ENCODE measurements around the gene PTGIR. TPM values are rescaled to one million over a fixed set of nuclear protein-coding genes. Genes with fewer than 3 reads are reported as not detected.
A peak's percentile ranks its signal among the peaks of the same experiment; 100 is the strongest.

PTGIR gene
- total RNA-seq, 4 donors from 2014 or later: 0.57 to 3.0 (median 1.1) TPM; not detected in 1

GRCh38 chr19:46609511-46610412, 15.1 kb downstream of the PTGIR start:
- H3K9me3 ChIP-seq: no peaks in the 10 kb centered on the region
- H3K36me3 ChIP-seq: peaks cover 40 to 61% (median 43%) of the 10 kb centered on the region in 3 donors
- H3K27ac ChIP-seq: no peak overlapping the region
- TF ChIP-seq, protein P1, sequence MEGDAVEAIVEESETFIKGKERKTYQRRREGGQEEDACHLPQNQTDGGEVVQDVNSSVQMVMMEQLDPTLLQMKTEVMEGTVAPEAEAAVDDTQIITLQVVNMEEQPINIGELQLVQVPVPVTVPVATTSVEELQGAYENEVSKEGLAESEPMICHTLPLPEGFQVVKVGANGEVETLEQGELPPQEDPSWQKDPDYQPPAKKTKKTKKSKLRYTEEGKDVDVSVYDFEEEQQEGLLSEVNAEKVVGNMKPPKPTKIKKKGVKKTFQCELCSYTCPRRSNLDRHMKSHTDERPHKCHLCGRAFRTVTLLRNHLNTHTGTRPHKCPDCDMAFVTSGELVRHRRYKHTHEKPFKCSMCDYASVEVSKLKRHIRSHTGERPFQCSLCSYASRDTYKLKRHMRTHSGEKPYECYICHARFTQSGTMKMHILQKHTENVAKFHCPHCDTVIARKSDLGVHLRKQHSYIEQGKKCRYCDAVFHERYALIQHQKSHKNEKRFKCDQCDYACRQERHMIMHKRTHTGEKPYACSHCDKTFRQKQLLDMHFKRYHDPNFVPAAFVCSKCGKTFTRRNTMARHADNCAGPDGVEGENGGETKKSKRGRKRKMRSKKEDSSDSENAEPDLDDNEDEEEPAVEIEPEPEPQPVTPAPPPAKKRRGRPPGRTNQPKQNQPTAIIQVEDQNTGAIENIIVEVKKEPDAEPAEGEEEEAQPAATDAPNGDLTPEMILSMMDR (IDR thresholded peaks at IDR 0.05): no peak
- no peak for TF ChIP-seq POLR2A (IDR thresholded peaks at IDR 0.05)
- no peaks in the 10 kb centered on the region for H3K27me3 ChIP-seq
- intact Hi-C loops (cut with DNase I): no loop called here
- DNase-seq: no peak
- peaks cover 0 to 57% (median 15%) of the 10 kb centered on the region in 3 donors for H3K4me1 ChIP-seq
- WGBS, 2 donors: 83 to 87% methylated on average over 22 to 30 of the region's 30 CpGs
- no peak overlapping the region for H3K4me3 ChIP-seq

GRCh38 chr19:46608581-46609345, 16.1 kb downstream of the PTGIR start:
- intact Hi-C loops (cut with DNase I): no loop called here
- peaks cover 1 to 57% (median 22%) of the 10 kb centered on the region in 3 donors for H3K4me1 ChIP-seq
- no peaks in the 10 kb centered on the region for H3K9me3 ChIP-seq
- H3K27me3 ChIP-seq: no peaks in the 10 kb centered on the region
- no peak for DNase-seq
- H3K36me3 ChIP-seq: peaks cover 40 to 63% (median 43%) of the 10 kb centered on the region in 3 donors
- 86 to 90% methylated on average over 17 to 22 of the region's 27 CpGs for WGBS, 2 donors
- H3K4me3 ChIP-seq: no peak overlapping the region
- no peak overlapping the region for H3K27ac ChIP-seq
- no peak for TF ChIP-seq POLR2A (IDR thresholded peaks at IDR 0.05)
- TF ChIP-seq, protein P1 (IDR thresholded peaks at IDR 0.05): no peak

DNA sequence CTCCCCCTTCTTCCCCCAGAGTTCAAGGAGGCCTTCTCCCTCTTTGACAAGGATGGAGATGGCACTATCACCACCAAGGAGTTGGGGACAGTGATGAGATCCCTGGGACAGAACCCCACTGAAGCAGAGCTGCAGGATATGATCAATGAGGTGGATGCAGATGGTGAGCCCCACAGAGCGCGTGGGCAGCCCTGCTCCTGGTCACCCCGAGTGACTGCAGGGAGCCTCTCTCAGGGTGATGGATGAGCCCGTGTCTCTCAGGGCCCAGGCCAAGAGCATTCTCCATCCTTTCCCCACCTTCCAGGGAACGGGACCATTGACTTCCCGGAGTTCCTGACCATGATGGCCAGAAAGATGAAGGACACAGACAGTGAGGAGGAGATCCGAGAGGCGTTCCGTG, 16.7 kb downstream of the PTGIR start:
- intact Hi-C loops (cut with DNase I): no loop called here
- TF ChIP-seq POLR2A (IDR thresholded peaks at IDR 0.05): no peak
- TF ChIP-seq, protein P1 (IDR thresholded peaks at IDR 0.05): no peak
- Histone ChIP-seq H3K27me3 (no peaks in the 10 kb centered on the region), H3K4me3 (no peak overlapping the region), H3K27ac (no peak overlapping the region), H3K36me3 (peaks cover 40 to 63% (median 43%) of the 10 kb centered on the region in 3 donors), H3K9me3 (no peaks in the 10 kb centered on the region), H3K4me1 (peaks cover 7 to 60% (median 28%) of the 10 kb centered on the region in 3 donors)
- DNase-seq: no peak
- 80 to 100% methylated on average over 1 to 2 of the region's 9 CpGs for WGBS, 2 donors

DNA sequence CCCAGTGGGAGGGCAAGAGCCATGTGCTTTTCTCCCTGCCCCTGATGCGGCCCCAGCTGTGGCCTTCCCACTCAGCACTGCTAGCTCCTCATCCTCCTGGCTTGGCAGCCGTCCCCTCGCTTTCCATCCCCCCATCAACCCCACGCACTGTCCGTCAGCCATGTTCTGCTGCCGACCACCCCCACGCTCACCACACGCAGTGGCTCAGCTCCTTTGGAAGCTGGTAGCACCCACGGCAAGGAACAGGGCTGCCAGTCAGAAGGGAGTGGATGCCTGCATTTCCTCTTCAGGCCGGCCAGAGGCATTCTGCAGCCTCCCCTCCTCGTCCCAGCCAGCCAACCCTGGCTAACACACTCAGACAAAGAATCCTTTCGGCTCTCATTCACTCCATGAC, 17.4 kb downstream of the PTGIR start:
- no peak overlapping the region for H3K4me3 ChIP-seq
- intact Hi-C loops (cut with DNase I): no loop called here
- no peak for DNase-seq
- peaks cover 14 to 66% (median 36%) of the 10 kb centered on the region in 3 donors for H3K4me1 ChIP-seq
- TF ChIP-seq POLR2A (IDR thresholded peaks at IDR 0.05): no peak
- WGBS, 2 donors: 89 to 90% methylated on average over 7 to 12 of the region's 12 CpGs
- H3K9me3 ChIP-seq: no peaks in the 10 kb centered on the region
- H3K27me3 ChIP-seq: no peaks in the 10 kb centered on the region
- H3K27ac ChIP-seq: no peak overlapping the region
- H3K36me3 ChIP-seq: peaks cover 40 to 63% (median 43%) of the 10 kb centered on the region in 3 donors

DNA sequence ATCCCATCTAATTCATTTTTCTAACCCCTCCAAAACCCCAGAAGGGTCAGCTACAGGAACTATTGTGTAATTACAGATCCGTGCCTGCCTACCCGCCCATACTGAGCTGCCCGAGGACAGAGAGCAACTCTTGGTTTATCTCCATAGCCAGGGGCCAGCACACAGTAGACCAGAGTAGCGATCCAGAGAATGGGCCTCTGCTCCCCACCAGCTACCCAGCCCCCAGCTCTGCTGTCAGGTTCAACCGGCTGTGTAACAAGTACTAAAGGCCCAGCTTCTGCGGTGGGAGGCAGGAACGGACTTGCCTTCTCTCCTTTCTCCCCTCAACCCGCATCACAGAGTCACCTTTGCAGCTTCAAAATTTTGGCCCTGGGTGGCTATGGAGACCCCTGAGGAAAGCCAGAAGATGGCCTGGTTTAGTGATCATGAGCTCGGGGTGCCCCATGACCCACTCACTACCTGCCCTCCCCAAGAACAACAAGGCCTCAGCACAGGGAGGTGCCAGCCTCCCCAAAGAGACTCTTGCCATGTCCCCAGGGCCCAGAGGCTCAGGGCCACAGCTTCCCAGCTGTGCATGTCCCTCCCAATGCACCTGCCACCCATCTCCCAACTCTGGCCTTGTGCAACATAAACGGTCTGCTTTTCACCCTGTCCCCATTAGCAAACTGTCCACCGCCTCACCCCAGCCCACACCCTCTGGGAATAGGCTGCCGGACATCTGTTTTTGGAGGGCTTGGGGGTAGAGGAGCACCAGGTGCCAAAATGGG, 18.0 kb downstream of the PTGIR start:
- DNase-seq: no peak
- Histone ChIP-seq H3K4me1 (peaks cover 16 to 66% (median 37%) of the 10 kb centered on the region in 3 donors), H3K27ac (peak overlapping the region in 2 of 4 donors; percentile 4 to 21), H3K36me3 (peaks cover 40 to 63% (median 43%) of the 10 kb centered on the region in 3 donors), H3K27me3 (no peaks in the 10 kb centered on the region), H3K4me3 (no peak overlapping the region), H3K9me3 (no peaks in the 10 kb centered on the region)
- 55 to 61% methylated on average over 8 to 9 of the region's 12 CpGs for WGBS, 2 donors
- intact Hi-C loops (cut with DNase I): no loop called here
- TF ChIP-seq, protein P1 (IDR thresholded peaks at IDR 0.05): no peak
- no peak for TF ChIP-seq POLR2A (IDR thresholded peaks at IDR 0.05)
